Neural cell (in vitro differentiated cells): ENCODE data around the gene SRRM2.

Source experiments
- RAD21 ChIP-seq: fragments of 450-650 bp; conservative IDR thresholded peaks from 2 replicates; pipeline ENCODE4 v1.6.1; 2014; ENCODE audit warnings: antibody characterized with exemption, mild to moderate bottlenecking, moderate library complexity
- TAF1 ChIP-seq: IDR thresholded peaks from 2 replicates; pipeline ENCODE4 v1.6.1; 2012; ENCODE audit warnings: low read depth
- TF ChIP-seq, protein P1 (sequence below): fragments of 450-650 bp; IDR thresholded peaks from 2 replicates; pipeline ENCODE4 v1.5.1; 2014; ENCODE audit warnings: antibody characterized with exemption, mild to moderate bottlenecking, moderate library complexity; ENCODE audit not compliant: poor library complexity, severe bottlenecking
- TF ChIP-seq, protein P2 (sequence below): IDR thresholded peaks from 2 replicates; pipeline ENCODE4 v1.6.1; 2012; ENCODE audit warnings: borderline replicate concordance

DNA sequence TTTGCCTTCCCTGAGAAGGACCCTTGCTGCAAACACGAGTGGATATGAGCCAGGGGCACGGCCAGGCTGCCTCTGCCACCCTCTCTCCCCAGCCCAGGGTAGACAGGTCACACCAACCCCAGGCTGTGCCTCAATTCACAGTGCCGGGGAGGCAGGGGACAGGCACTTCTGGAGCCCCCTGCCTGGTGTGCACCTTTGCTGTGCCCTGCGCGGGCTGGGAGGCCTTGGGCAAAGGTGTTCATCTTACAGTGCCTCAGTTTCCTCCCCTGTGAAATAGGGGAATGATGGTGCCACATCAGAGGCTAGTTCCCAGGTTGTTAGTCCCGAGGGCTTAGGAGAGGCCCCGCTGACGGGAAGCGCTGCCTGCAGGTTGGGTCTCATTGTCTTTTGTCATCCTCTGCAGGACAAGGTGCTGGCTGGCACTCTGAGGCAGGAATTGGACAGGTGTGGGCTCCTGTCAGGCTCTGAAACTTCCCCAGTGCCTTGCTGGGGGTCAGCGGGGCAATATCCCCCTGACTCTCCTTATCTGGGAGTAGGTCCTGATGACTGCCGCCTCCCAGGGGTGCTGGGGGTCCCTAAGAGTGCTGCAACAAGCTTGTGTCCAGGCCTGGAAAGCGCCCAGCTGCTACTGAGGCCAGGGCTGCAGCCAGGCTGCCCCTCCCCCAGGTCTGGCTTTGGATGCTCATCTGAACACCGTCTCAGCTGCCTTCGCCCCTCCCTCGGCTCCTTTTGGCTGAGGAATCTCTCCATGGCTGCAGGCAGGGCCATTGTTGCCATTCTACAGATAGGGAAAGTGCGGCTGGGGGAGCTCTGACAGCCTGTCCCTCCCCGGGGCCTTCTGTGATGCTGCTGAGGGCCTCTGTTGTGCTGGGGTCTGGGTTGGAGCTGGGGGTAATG lies 67.7 kb downstream of the SRRM2 start:
- TF ChIP-seq TAF1 (no peak), RAD21 (no peak)
- TF ChIP-seq, protein P1, sequence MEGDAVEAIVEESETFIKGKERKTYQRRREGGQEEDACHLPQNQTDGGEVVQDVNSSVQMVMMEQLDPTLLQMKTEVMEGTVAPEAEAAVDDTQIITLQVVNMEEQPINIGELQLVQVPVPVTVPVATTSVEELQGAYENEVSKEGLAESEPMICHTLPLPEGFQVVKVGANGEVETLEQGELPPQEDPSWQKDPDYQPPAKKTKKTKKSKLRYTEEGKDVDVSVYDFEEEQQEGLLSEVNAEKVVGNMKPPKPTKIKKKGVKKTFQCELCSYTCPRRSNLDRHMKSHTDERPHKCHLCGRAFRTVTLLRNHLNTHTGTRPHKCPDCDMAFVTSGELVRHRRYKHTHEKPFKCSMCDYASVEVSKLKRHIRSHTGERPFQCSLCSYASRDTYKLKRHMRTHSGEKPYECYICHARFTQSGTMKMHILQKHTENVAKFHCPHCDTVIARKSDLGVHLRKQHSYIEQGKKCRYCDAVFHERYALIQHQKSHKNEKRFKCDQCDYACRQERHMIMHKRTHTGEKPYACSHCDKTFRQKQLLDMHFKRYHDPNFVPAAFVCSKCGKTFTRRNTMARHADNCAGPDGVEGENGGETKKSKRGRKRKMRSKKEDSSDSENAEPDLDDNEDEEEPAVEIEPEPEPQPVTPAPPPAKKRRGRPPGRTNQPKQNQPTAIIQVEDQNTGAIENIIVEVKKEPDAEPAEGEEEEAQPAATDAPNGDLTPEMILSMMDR = no peak
- TF ChIP-seq, protein P2, sequence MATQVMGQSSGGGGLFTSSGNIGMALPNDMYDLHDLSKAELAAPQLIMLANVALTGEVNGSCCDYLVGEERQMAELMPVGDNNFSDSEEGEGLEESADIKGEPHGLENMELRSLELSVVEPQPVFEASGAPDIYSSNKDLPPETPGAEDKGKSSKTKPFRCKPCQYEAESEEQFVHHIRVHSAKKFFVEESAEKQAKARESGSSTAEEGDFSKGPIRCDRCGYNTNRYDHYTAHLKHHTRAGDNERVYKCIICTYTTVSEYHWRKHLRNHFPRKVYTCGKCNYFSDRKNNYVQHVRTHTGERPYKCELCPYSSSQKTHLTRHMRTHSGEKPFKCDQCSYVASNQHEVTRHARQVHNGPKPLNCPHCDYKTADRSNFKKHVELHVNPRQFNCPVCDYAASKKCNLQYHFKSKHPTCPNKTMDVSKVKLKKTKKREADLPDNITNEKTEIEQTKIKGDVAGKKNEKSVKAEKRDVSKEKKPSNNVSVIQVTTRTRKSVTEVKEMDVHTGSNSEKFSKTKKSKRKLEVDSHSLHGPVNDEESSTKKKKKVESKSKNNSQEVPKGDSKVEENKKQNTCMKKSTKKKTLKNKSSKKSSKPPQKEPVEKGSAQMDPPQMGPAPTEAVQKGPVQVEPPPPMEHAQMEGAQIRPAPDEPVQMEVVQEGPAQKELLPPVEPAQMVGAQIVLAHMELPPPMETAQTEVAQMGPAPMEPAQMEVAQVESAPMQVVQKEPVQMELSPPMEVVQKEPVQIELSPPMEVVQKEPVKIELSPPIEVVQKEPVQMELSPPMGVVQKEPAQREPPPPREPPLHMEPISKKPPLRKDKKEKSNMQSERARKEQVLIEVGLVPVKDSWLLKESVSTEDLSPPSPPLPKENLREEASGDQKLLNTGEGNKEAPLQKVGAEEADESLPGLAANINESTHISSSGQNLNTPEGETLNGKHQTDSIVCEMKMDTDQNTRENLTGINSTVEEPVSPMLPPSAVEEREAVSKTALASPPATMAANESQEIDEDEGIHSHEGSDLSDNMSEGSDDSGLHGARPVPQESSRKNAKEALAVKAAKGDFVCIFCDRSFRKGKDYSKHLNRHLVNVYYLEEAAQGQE = no peak
